IMR-90 (cell line): ENCODE measurements around the gene SMAP1. TPM values are rescaled to one million over a fixed set of nuclear protein-coding genes. Genes with fewer than 3 reads are reported as not detected.

ENCODE experiments used
- ATAC-seq: fragments of 200-7000 bp; cut with Tn5 transposase; 2 replicates; pipeline ENCODE4 v1.9.1; 2020; ENCODE audit warnings: low read depth, mild to moderate bottlenecking, moderate library complexity
- BruUV-seq: library from RNA; stranded (reverse); fragments of 400-500 nt; replicated peaks from 2 replicates; lab custom pipeline; 2021; lab: Mats Ljungman, UMichigan
- CTCF ChIA-PET: fragments of 300-600 bp; formaldehyde crosslinking; extraction: SDS; loops from one replicate; lab custom pipeline; 2021; ENCODE audit warnings: antibody characterized with exemption; lab: Yijun Ruan, JAX
- POLR2A ChIA-PET: fragments of 300-600 bp; sonication (Branson Sonifier 250); formaldehyde crosslinking; loops from one replicate; lab custom pipeline; 2022; ENCODE audit warnings: antibody characterized with exemption; ENCODE audit not compliant: unreplicated experiment; lab: Charles Lee
- DNase-seq: peaks from one replicate; pipeline ENCODE4 v3.0.0; 2013
- H2AFZ ChIP-seq: replicated peaks from 2 replicates; pipeline ENCODE3; 2013; ENCODE audit warnings: low read length, mild to moderate bottlenecking; ENCODE audit not compliant: poor library complexity
- H2AK5ac ChIP-seq: 2 replicates; pipeline ENCODE4 v1.6.1; 2013; ENCODE audit warnings: low read depth, low read length, inconsistent platforms
- H2AK9ac ChIP-seq: replicated peaks from 2 replicates; pipeline ENCODE3; 2013; ENCODE audit warnings: mild to moderate bottlenecking, low read depth, low read length, moderate library complexity; ENCODE audit not compliant: poor library complexity
- H2BK120ac ChIP-seq: 2 replicates; pipeline ENCODE4 v1.6.1; 2013; ENCODE audit warnings: low read depth, low read length, inconsistent platforms
- H2BK15ac ChIP-seq: 3 replicates; pipeline ENCODE4 v1.6.1; 2013; ENCODE audit warnings: low read depth, low read length, inconsistent platforms
- H2BK20ac ChIP-seq: 2 replicates; pipeline ENCODE4 v1.6.1; 2013; ENCODE audit warnings: low read depth, mild to moderate bottlenecking, inconsistent platforms, low read length, moderate library complexity
- H2BK5ac ChIP-seq: 2 replicates; pipeline ENCODE4 v1.6.1; 2013; ENCODE audit warnings: mild to moderate bottlenecking, low read depth, low read length, inconsistent platforms; ENCODE audit not compliant: poor library complexity, severe bottlenecking
- H3K14ac ChIP-seq: replicated peaks from 2 replicates; pipeline ENCODE4 v1.6.1; 2013; ENCODE audit warnings: low read depth, low read length, inconsistent platforms
- H3K18ac ChIP-seq: 2 replicates; pipeline ENCODE4 v1.6.1; 2013; ENCODE audit warnings: low read depth, low read length, control low read depth
- H3K23ac ChIP-seq: 2 replicates; pipeline ENCODE4 v1.6.1; 2013; ENCODE audit warnings: low read depth, low read length, inconsistent platforms
- H3K27ac ChIP-seq: 2 replicates; pipeline ENCODE4 v1.5.1; 2013; ENCODE audit warnings: mild to moderate bottlenecking, control low read depth, low read length; ENCODE audit not compliant: insufficient read depth
- H3K27me3 ChIP-seq: 2 replicates; pipeline ENCODE4 v1.6.1; 2013; ENCODE audit warnings: low read length; ENCODE audit not compliant: control insufficient read depth, insufficient read depth
- H3K36me3 ChIP-seq: 2 replicates; pipeline ENCODE4 v1.6.1; 2013; ENCODE audit warnings: low read length, mixed read lengths; ENCODE audit not compliant: control insufficient read depth, insufficient read depth
- H3K4ac ChIP-seq: 2 replicates; pipeline ENCODE4 v1.6.1; 2013; ENCODE audit warnings: low read depth, low read length, inconsistent platforms
- H3K4me1 ChIP-seq: 2 replicates; pipeline ENCODE4 v1.6.1; 2013; ENCODE audit warnings: low read length, mixed read lengths; ENCODE audit not compliant: control insufficient read depth, insufficient read depth
- H3K4me2 ChIP-seq: 2 replicates; pipeline ENCODE4 v1.6.1; 2013; ENCODE audit warnings: low read depth, mild to moderate bottlenecking, control low read depth, low read length, moderate library complexity
- H3K4me3 ChIP-seq: 2 replicates; pipeline ENCODE4 v1.5.1; 2013; ENCODE audit warnings: low read depth, mild to moderate bottlenecking, control low read depth, low read length, moderate library complexity; ENCODE audit not compliant: insufficient read depth
- H3K56ac ChIP-seq: 2 replicates; pipeline ENCODE4 v1.6.1; 2013; ENCODE audit warnings: low read length, inconsistent platforms; ENCODE audit not compliant: insufficient read depth; ENCODE audit errors: extremely low read depth
- H3K79me1 ChIP-seq, 2 experiments: 2 replicates each; pipeline ENCODE4 v1.6.1; 2013; ENCODE audit warnings: low read length in 2 of 2, inconsistent platforms in 1 of 2, low read depth in 1 of 2
- H3K9ac ChIP-seq: 2 replicates; pipeline ENCODE4 v1.6.1; 2013; ENCODE audit warnings: low read depth, low read length, control low read depth
- H3K9me1 ChIP-seq: 2 replicates; pipeline ENCODE4 v1.6.1; 2013; ENCODE audit warnings: low read length, inconsistent platforms; ENCODE audit not compliant: insufficient read depth
- H3K9me3 ChIP-seq: 2 replicates; pipeline ENCODE4 v1.6.1; 2013; ENCODE audit warnings: low read length; ENCODE audit not compliant: control insufficient read depth, insufficient read depth
- H4K20me1 ChIP-seq: 2 replicates; pipeline ENCODE4 v1.6.1; 2013; ENCODE audit warnings: low read length, inconsistent platforms; ENCODE audit not compliant: insufficient read depth
- H4K5ac ChIP-seq: 2 replicates; pipeline ENCODE4 v1.6.1; 2013; ENCODE audit warnings: mild to moderate bottlenecking, low read depth, low read length, control low read depth
- H4K8ac ChIP-seq, 2 experiments: 2 replicates each; pipeline ENCODE4 v1.6.1; 2013; ENCODE audit warnings: low read depth in 2 of 2, low read length in 2 of 2, control low read depth in 1 of 2, inconsistent platforms in 1 of 2
- H4K91ac ChIP-seq: 2 replicates; pipeline ENCODE4 v1.6.1; 2013; ENCODE audit warnings: low read depth, low read length, inconsistent platforms; ENCODE audit not compliant: insufficient read depth
- BHLHE40 ChIP-seq: fragments of 150-350 bp; IDR thresholded peaks from 2 replicates; pipeline ENCODE4 v1.6.1; 2016; ENCODE audit warnings: mild to moderate bottlenecking, low read depth, low read length
- CEBPB ChIP-seq: IDR thresholded peaks from 2 replicates; pipeline ENCODE4 v1.6.1; 2012; ENCODE audit warnings: low read depth, low read length, improper control_type of control experiment
- CHD1 ChIP-seq: IDR thresholded peaks from 2 replicates; pipeline ENCODE4 v1.6.1; 2012; ENCODE audit warnings: low read depth, low read length, improper control_type of control experiment
- CTCF ChIP-seq: conservative IDR thresholded peaks from 2 replicates; pipeline ENCODE4 v1.5.1; 2012; ENCODE audit warnings: mild to moderate bottlenecking, low read depth, low read length, improper control_type of control experiment
- ELK1 ChIP-seq: fragments of 150-350 bp; IDR thresholded peaks from 2 replicates; pipeline ENCODE4 v1.6.1; 2016; ENCODE audit warnings: low read depth, mild to moderate bottlenecking, low read length, moderate library complexity, borderline replicate concordance
- FOS ChIP-seq: fragments of 150-350 bp; IDR thresholded peaks from 2 replicates; pipeline ENCODE4 v1.6.1; 2016; ENCODE audit warnings: low read depth, low read length
- MAFK ChIP-seq: IDR thresholded peaks from 2 replicates; pipeline ENCODE4 v1.6.1; 2012; ENCODE audit warnings: low read depth, low read length, improper control_type of control experiment
- MAZ ChIP-seq: IDR thresholded peaks from 2 replicates; pipeline ENCODE4 v1.6.1; 2012; ENCODE audit warnings: low read depth, mild to moderate bottlenecking, low read length, improper control_type of control experiment, moderate library complexity, borderline replicate concordance
- MXI1 ChIP-seq: IDR thresholded peaks from 2 replicates; pipeline ENCODE4 v1.6.1; 2012; ENCODE audit warnings: low read depth, mild to moderate bottlenecking, low read length, moderate library complexity, borderline replicate concordance
- NFE2L2 ChIP-seq: fragments of 150-350 bp; IDR thresholded peaks from 2 replicates; pipeline ENCODE4 v1.6.1; 2016; ENCODE audit warnings: low read depth, mild to moderate bottlenecking, low read length
- POLR2A ChIP-seq: IDR thresholded peaks from 2 replicates; pipeline ENCODE4 v1.6.1; 2012; ENCODE audit warnings: mild to moderate bottlenecking, low read depth, low read length
- RAD21 ChIP-seq: IDR thresholded peaks from 2 replicates; pipeline ENCODE4 v1.6.1; 2012; ENCODE audit warnings: low read length, improper control_type of control experiment
- RCOR1 ChIP-seq: IDR thresholded peaks from 2 replicates; pipeline ENCODE4 v1.6.1; 2012; ENCODE audit warnings: mild to moderate bottlenecking, low read length, improper control_type of control experiment; ENCODE audit not compliant: insufficient replicate concordance
- RFX5 ChIP-seq: IDR thresholded peaks from 2 replicates; pipeline ENCODE4 v1.8.0; 2012; ENCODE audit warnings: low read depth, mild to moderate bottlenecking, low read length, moderate library complexity
- SMC3 ChIP-seq: fragments of 150-350 bp; IDR thresholded peaks from 2 replicates; pipeline ENCODE4 v1.6.1; 2016; ENCODE audit warnings: low read depth, mild to moderate bottlenecking, antibody characterized with exemption, low read length, moderate library complexity
- USF2 ChIP-seq: fragments of 150-350 bp; IDR thresholded peaks from 2 replicates; pipeline ENCODE4 v1.6.1; 2017; ENCODE audit warnings: mild to moderate bottlenecking, antibody characterized with exemption, low read length, low read depth
- WGBS, 2 experiments: methylation state at CpG; one replicate each; pipeline versions ENCODE4 v1.1.5 to v1.1.7; 2013; ENCODE audit warnings: missing lambda C conversion rate in 2 of 2; ENCODE audit not compliant: insufficient read length in 1 of 2; ENCODE audit errors: extremely low coverage in 2 of 2; 5-methylcytosine and 5-hydroxymethylcytosine counted together
- dilution Hi-C: fragments of 300-500 bp; cut with HindIII; formaldehyde crosslinking; loops from one replicate; pipeline ENCODE4 v1.14.3; 2018; ENCODE audit warnings: low sequenced_read_pairs; ENCODE audit not compliant: unreplicated experiment
- in situ Hi-C: fragments of 300-500 bp; cut with MboI; formaldehyde crosslinking; loops from 3 replicates; pipeline ENCODE4 v1.14.3; 2019; ENCODE audit warnings: low sequenced_read_pairs, inconsistent platforms, mixed read lengths
- intact Hi-C: fragments of 100-400 bp; cut with micrococcal nuclease; formaldehyde crosslinking; loops from 2 replicates; pipeline ENCODE4 v1.10.0; 2022
- polyA plus RNA-seq, 3 experiments: library from polyadenylated mRNA; depleted of rRNA; stranded (reverse); fragments of >200 nt; gene quantifications; 2 replicates each; pipeline ENCODE4 v1.2.3, GENCODE V29; 2012; ENCODE audit warnings: low replicate concordance in 1 of 3
- total RNA-seq: library from RNA; depleted of rRNA; stranded (reverse); fragments of >200 nt; gene quantifications from 2 replicates; pipeline ENCODE4 v1.2.3, GENCODE V29; 2012

SMAP1 gene
- total and polyA plus RNA-seq, 2 of the 4 experiments (the other 2 are of a cell fraction) = 14.8 to 16.7 TPM

GRCh38 chr6:70790483-70791224 lies 123.0 kb downstream of the SMAP1 start:
- no peaks in the 10 kb centered on the region for H3K4me1 ChIP-seq
- ChIA-PET CTCF (no interaction called here), POLR2A (no interaction called here)
- H3K27ac ChIP-seq = no peak overlapping the region
- no peak overlapping the region for H3K14ac ChIP-seq
- H3K23ac ChIP-seq = no peak overlapping the region
- in situ Hi-C loops = no loop called here
- no peak overlapping the region for H3K4me2 ChIP-seq
- H3K27me3 ChIP-seq = no peaks in the 10 kb centered on the region
- dilution Hi-C loops = no loop called here
- H2AK9ac ChIP-seq = no peak overlapping the region
- H4K20me1 ChIP-seq = no peaks in the 10 kb centered on the region
- no peak overlapping the region for H4K91ac ChIP-seq
- no peak overlapping the region for H3K4me3 ChIP-seq
- H3K4ac ChIP-seq = no peak overlapping the region
- H3K9me3 ChIP-seq = no peaks in the 10 kb centered on the region
- BruUV-seq = no TSS peak
- 60% methylated on average over 1 of the region's 3 CpGs; no CpG with 5 or more reads in 1 of the 2 experiments for WGBS, 2 experiments
- H2BK15ac ChIP-seq = no peak overlapping the region
- DNase-seq = no peak
- no peak overlapping the region for H3K18ac ChIP-seq
- no peak for ATAC-seq
- H2BK20ac ChIP-seq = no peak overlapping the region
- H2AFZ ChIP-seq = no peak overlapping the region
- no peak overlapping the region for H2BK120ac ChIP-seq
- H2AK5ac ChIP-seq = no peak overlapping the region
- TF ChIP-seq NFE2L2 = no peak
- TF ChIP-seq MAFK = no peak
- no peak for TF ChIP-seq USF2
- no peak for TF ChIP-seq RCOR1
- TF ChIP-seq MAZ = no peak
- no peak for TF ChIP-seq CTCF
- TF ChIP-seq FOS = no peak
- TF ChIP-seq SMC3 = no peak
- TF ChIP-seq CEBPB = no peak
- no peak for TF ChIP-seq RAD21
- TF ChIP-seq MXI1 = no peak
- no peak for TF ChIP-seq RFX5
- no peak for TF ChIP-seq CHD1
- TF ChIP-seq ELK1 = no peak
- no peak for TF ChIP-seq BHLHE40
- no peak for TF ChIP-seq POLR2A
- H3K36me3 ChIP-seq = no peaks in the 10 kb centered on the region
- no peak overlapping the region for H2BK5ac ChIP-seq
- H3K9ac ChIP-seq = no peak overlapping the region
- no peaks in the 10 kb centered on the region for H3K79me1 ChIP-seq
- intact Hi-C loops = loop anchor here (10.0 kb wide), 1 partner anchor 256 kb away; no protein-coding TSS in a partner anchor
- no peak overlapping the region for H4K5ac ChIP-seq
- H3K56ac ChIP-seq = no peak overlapping the region
- no peaks in the 10 kb centered on the region for H3K9me1 ChIP-seq
- no peak overlapping the region for H4K8ac ChIP-seq
